Type B pancreatic cell (in vitro differentiated cells): Measurements from ENCODE around the gene NUBPL. TPM values are rescaled to one million over a fixed set of nuclear protein-coding genes. Genes with fewer than 3 reads are reported as not detected.

Experiments
- DNase-seq: peaks from one replicate; pipeline ENCODE4 v3.0.0; 2021; ENCODE audit warnings: mixed read lengths; ENCODE audit not compliant: unreplicated experiment; ENCODE audit errors: extremely low spot score
- H3K27ac Mint-ChIP-seq: 2 replicates; pipeline ENCODE4 v1.8.0; 2021; ENCODE audit warnings: mild to moderate bottlenecking, mixed read lengths
- H3K27me3 Mint-ChIP-seq: 2 replicates; pipeline ENCODE4 v1.8.0; 2021; ENCODE audit warnings: mixed read lengths
- H3K36me3 Mint-ChIP-seq: 2 replicates; pipeline ENCODE4 v1.8.0; 2021; ENCODE audit warnings: mixed read lengths
- H3K4me1 Mint-ChIP-seq: one replicate; pipeline ENCODE4 v1.8.0; 2021; ENCODE audit warnings: mixed read lengths; ENCODE audit not compliant: unreplicated experiment
- H3K4me3 Mint-ChIP-seq: 2 replicates; pipeline ENCODE4 v1.8.0; 2021; ENCODE audit warnings: mild to moderate bottlenecking, mixed read lengths
- H3K9me3 Mint-ChIP-seq: 2 replicates; pipeline ENCODE4 v1.8.0; 2021; ENCODE audit warnings: mixed read lengths
- total RNA-seq: library from RNA; stranded (reverse); gene quantifications from 2 replicates; pipeline ENCODE4 v1.2.1, GENCODE V29; 2021; ENCODE audit warnings: low replicate concordance
- TF ChIP-seq, protein P1 (sequence below): fragments of 200-600 bp; sonication (generic); conservative IDR thresholded peaks from 2 replicates; pipeline ENCODE4 v1.5.0; 2021; ENCODE audit warnings: antibody characterized with exemption, mild to moderate bottlenecking

The NUBPL gene
- total RNA-seq, 1 donor from 2014 or later = 16.5 TPM

DNA sequence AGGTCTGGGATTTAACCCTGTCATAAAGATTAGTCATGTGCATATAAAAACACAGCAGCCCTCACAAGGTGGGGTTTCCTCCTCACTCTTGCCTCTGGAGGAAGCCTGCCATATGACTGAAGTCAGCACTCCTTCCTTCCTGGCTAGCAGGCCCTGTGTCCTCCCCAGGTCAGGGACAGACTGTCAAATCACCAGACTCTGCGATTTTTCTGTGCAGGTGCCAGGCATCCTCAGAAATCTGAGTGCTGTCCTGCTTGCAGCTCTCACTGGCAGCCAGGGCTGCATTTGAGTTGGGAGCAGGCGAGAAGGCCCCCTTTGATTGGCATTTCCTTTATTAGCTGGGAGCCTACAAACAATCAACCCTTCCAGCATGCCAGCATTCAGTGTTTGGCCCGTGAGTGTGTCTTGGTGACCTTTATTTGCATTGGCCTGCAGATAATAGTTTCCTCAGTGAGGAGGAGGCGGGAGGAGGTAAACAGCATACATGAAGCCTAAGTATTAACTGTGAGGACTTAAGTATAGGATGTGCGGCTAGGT is 332.1 kb downstream of the NUBPL start:
- TF ChIP-seq, protein P1, sequence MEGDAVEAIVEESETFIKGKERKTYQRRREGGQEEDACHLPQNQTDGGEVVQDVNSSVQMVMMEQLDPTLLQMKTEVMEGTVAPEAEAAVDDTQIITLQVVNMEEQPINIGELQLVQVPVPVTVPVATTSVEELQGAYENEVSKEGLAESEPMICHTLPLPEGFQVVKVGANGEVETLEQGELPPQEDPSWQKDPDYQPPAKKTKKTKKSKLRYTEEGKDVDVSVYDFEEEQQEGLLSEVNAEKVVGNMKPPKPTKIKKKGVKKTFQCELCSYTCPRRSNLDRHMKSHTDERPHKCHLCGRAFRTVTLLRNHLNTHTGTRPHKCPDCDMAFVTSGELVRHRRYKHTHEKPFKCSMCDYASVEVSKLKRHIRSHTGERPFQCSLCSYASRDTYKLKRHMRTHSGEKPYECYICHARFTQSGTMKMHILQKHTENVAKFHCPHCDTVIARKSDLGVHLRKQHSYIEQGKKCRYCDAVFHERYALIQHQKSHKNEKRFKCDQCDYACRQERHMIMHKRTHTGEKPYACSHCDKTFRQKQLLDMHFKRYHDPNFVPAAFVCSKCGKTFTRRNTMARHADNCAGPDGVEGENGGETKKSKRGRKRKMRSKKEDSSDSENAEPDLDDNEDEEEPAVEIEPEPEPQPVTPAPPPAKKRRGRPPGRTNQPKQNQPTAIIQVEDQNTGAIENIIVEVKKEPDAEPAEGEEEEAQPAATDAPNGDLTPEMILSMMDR = no peak
- H3K27ac Mint-ChIP-seq = no peak overlapping the region

DNA sequence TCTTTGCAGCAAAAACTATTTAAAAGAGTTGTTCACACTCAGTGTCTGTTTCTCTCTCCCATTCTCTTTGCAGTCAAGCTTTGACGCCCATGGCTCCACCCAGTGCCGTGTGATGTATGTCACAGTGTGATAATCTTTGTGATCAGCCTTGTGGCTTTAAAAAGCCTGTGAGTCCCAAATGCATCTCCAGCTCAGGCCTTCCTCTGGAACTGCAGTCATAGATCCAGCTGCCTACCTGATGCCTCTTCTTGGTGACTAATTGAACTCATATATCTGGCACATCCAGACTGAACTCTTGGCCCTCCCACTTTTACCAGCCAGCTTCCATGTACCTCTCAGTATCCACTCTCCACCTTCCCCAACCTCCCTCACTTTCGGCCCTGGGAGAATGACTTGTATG is 333.1 kb downstream of the NUBPL start:
- H3K27me3 Mint-ChIP-seq = no peaks in the 10 kb centered on the region
- DNase-seq = no peak
- TF ChIP-seq, protein P1 = no peak
- H3K4me1 Mint-ChIP-seq = peaks cover 29% of the 10 kb centered on the region
- H3K27ac Mint-ChIP-seq = no peak overlapping the region
- H3K9me3 Mint-ChIP-seq = no peaks in the 10 kb centered on the region
- H3K4me3 Mint-ChIP-seq = no peak overlapping the region
- H3K36me3 Mint-ChIP-seq = no peaks in the 10 kb centered on the region

More for the DNA sequence above, 332.1 kb downstream of the NUBPL start:
- Mint-ChIP-seq H3K4me1 (peaks cover 29% of the 10 kb centered on the region), H3K27me3 (peaks cover 4% of the 10 kb centered on the region), H3K4me3 (no peak overlapping the region), H3K36me3 (no peaks in the 10 kb centered on the region), H3K9me3 (no peaks in the 10 kb centered on the region)
- DNase-seq = no peak

DNA sequence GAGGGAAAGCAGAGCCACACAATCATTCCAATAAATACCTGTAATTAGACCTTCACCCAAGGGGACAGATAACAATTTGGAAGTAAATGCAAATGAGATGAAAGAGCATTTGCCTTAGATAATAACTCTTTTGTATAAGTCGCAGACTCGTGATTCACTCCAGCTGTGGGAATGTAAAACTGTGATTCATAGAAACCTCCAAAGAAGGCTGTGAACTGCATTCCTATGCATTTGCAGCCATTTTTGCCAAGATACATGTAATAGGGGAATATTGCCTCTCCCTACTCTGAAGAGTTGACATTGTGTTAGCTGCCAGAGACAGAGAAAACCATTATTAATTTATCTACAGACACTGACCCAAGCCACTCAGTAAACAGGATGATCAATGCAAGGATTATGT is 334.0 kb downstream of the NUBPL start:
- Mint-ChIP-seq H3K36me3 (no peaks in the 10 kb centered on the region), H3K27ac (no peak overlapping the region), H3K4me3 (no peak overlapping the region), H3K4me1 (peaks cover 29% of the 10 kb centered on the region), H3K27me3 (no peaks in the 10 kb centered on the region), H3K9me3 (no peaks in the 10 kb centered on the region)
- TF ChIP-seq, protein P1 = no peak
- no peak for DNase-seq

DNA sequence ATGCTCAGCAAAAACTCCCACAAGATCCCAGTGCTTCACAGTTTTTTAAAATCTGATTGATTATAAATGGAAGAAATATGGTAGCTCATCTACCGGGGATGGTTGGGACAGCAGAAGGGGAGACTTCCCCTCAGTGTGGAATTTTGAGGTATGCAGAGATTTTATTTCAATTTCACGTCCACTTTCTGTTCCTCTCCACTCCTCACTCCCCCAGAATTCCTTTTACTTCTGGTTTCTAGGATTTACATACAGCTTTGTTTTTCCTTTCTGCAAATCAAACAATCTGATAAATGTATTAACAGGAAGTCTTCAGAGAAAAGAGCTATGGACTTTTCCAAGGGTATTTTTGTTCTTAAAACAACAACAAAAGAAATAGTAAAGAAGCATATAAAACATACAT is 334.4 kb downstream of the NUBPL start:
- Mint-ChIP-seq H3K4me1 (peaks cover 29% of the 10 kb centered on the region), H3K4me3 (no peak overlapping the region), H3K36me3 (no peaks in the 10 kb centered on the region), H3K27me3 (no peaks in the 10 kb centered on the region), H3K27ac (no peak overlapping the region), H3K9me3 (no peaks in the 10 kb centered on the region)
- DNase-seq = no peak
- TF ChIP-seq, protein P1 = no peak

DNA sequence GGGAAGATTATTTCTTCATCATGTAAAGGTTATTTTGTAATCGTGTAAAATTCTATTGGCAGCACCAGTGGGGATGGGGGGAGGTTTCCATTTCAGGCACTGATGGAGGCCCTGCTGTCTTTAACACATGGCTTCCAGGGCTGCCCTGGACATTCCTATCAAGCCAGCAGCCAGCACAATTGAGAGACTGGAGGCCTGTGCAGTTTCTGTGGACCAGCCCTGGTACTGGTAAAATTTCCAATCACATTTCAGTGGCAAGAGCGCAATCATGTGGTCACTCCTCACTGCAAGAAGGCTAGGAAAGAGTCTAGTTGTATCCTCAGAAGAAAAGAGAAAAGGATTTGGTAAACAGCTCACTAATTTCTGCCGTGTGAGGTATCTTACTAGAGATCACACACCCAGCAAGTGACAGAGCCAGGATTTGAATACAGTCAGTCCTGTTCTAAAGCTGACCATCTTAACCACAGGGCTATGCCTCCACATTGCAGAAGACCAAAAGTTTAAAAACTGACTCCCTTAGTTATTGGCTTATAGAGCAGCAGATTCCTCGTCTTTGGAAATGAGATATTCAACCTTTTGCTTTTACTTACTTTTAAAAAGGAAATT is 336.5 kb downstream of the NUBPL start:
- DNase-seq = no peak
- Mint-ChIP-seq H3K9me3 (no peaks in the 10 kb centered on the region), H3K36me3 (no peaks in the 10 kb centered on the region), H3K27me3 (no peaks in the 10 kb centered on the region), H3K4me1 (peaks cover 27% of the 10 kb centered on the region), H3K27ac (no peak overlapping the region), H3K4me3 (no peak overlapping the region)
- TF ChIP-seq, protein P1 = no peak
